ENCODE results near the gene ABCE1.
"Not testable (repeated sequence)": the region's sequence is repeated elsewhere in the genome, so short reads cannot be mapped to it uniquely, and the experiment has no call there.

The ABCE1 gene

DNA sequence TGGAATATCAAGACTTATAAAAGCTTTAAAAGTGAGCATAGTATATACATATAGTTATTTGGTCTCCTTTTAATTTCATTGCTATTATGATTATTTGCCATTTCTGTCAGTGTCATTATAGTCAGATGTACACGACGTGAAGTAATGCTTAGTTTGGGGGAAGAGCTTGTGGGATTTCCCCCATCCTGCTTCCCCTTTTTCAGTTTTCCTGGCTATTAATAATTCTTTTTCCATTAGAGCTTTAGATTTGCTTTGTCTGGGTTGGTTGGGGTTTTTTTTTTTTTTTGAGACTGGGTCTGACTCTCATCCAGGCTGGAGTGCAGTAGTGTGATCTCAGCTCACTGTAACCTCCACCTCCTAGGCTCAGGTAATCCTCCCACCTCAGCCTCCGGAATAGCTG is 5.4 kb downstream of the ABCE1 start:
- DNase-seq, result no peak

DNA sequence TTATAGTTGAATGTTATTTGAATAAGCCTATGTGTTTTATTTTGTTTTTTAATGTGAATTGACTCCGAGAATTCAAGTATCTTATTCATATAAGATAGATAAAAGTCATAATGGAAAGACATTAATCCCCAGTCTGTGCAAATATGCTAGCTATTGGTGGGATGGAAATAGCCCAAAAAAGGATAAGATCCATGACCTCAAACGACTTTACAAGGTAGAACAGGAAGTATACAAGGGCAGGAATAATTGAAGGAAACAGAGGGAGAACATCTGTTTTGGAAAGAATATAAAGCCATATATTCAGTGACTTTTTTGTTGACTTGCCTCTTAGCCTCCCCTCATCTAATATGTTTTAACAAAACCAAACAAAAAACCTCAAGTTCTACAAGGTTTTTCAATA is 9.0 kb downstream of the ABCE1 start:
- DNase-seq, result no peak

DNA sequence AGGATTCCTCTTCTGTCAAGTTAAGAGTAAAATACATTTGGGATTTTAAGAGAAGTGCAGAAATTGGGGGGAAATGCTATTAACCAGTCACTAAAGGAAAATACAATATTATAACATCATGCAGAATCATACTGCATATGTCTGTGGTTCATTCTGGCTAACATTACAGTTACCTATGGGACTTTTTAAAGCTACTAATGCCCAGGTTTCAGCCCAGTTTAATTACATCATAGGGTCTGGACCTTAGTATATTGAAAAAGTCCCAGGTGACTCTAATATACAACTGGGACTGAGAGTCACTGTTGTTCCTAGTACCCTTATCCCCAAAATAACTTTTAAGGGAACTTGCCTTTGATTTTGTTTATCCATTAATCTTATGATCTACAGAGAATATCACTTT is 10.0 kb downstream of the ABCE1 start:
- DNase-seq, result no peak

DNA sequence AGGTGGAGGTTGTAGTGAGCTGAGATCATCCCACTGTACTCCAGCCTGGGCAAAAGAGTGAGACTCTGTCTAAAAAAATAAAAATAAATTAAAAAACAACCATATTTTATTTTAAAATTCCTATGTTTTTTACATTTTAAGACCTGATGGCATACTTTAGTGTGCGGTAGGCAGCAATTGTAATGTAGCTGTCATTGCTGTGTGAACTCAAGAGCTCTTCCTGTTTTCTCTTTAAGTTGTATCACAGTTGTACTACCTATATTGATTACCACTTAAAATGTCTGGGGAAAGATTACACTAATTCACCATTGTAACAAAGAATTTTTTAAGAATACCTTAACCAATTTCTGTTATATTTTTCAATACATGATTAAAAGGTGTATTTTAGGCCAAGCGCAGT is 27.3 kb downstream of the ABCE1 start:
- no peak for DNase-seq

DNA sequence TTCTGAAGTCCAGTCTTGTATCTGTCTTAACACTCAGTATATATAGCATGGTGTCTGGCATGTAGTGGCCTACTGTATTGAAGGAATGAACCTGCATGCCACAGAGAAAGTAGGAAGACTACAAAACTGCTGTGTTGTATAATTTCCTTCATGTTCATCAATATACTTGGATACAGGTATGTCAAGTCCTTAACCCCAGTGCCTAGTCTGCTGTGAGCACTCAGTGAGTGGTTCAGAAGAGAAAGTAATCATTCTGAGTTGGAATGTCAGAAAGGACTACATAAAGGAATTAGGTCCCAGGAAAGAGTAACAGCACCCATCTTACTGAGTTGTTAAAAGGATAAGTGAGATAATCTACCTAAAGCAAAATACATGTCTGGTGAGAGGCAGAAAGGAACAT is 32.0 kb downstream of the ABCE1 start:
- no peak for DNase-seq

DNA sequence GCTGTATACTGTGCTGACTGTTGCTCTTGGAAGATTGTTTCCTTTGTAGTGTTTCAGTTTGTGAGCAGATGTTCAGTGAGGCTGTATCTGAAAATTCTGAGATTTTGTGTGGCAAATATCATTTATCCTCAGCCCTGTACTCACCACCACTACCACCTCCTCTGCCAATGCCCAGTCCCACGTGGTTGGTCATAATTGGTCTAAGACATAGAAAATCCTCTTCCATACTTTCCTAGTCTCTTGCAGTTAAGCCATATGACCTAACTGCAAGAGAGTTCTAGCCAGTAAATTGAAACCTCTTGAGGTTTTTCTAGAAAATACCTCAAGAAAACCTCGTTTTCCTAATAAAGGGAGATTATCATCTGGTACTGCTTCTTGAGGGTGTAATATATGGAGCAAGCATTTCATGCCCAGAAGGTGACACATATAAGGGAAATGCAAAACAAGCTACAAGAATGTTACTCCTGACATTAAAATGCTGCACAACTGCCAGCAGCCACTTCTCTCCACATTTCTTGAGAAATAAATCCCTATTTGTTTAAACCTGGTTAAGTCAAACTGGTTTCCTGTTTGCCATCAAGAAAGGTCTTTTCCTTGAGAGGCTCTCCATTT is 32.8 kb downstream of the ABCE1 start:
- DNase-seq, result no peak

DNA sequence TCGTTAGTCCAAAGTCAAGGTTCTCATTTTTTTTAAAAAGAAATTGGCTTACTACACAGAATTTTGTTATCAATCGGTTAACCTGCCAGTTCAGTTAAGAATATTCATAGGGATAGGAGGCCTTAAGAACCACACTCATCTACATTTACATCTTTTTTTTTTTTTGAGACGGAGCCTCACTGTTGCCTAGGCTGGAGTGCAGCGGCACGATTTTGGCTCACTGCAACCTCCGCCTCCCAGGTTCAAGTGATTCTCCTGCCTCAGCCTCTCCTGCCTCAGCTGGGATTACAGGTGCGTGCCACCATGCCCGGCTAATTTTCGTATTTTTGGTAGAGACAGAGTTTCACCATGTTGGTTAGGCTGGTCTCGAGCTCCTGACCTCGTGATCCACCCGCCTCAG is 33.7 kb downstream of the ABCE1 start:
- DNase-seq, result no peak

DNA sequence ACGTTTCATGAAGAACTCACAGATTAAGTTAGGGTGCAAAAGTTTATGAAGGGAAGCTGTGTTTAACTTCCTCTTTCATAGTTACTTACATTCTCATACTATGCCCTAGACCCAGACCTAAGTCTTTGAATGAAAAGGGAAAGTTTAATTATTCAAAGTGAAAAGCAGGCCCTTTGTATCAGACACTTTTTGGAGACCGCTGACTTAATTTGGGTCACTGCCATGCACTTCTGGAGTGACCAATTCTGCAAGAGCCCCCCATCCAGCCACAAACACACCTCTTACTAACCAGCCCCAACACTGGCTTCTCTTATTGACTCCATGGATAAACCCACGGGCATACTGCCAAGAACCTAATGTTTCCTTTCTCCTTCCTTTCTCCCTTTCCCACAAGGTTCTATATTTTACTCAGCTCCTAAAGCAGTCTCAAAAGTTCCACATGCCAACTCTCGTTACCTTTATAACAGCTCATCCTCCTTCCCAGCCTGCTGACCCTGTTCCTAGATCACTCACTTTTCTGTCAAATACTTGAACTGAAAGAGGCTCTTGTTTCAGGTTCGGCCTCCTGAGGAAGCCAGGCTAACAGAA is 34.5 kb downstream of the ABCE1 start:
- no peak for DNase-seq

DNA sequence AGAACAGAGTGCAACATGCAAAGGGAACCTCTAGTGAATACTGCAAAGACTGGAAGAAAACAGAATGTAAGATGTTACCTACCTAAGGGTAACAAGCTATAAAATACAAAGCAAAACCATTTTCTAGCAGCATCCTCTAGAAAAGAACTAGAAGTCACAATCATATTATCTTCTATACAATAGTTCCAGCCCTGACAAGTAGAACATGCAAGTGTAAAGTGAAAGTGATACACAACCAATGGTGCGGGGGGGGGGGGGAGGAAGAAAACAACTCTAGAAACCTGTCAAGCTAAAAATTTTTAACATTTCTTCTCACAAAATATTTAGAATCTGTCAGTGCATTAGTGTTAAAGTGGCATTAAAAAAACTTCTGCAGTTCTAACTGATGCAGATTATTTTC is 38.1 kb downstream of the ABCE1 start:
- not testable (repeated sequence) for DNase-seq

DNA sequence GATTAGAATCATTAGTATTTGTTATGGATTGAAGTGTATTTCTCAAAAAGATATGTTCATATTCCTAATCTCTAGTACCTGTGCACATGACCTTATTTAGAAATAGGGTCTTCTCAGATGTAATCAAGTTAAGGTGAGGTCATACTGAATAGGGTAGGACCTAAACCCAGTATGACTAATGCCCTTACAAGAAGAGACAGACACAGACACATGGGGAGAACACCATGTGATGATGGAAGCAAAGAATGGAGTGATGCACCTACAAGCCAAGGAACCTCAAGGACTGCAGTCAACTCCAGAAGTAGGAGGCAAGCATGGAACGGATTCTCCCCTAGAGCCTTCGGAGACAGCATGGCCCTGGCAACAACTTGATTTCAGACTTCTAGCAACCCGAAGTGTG is 50.9 kb downstream of the ABCE1 start:
- no peak for DNase-seq

DNA sequence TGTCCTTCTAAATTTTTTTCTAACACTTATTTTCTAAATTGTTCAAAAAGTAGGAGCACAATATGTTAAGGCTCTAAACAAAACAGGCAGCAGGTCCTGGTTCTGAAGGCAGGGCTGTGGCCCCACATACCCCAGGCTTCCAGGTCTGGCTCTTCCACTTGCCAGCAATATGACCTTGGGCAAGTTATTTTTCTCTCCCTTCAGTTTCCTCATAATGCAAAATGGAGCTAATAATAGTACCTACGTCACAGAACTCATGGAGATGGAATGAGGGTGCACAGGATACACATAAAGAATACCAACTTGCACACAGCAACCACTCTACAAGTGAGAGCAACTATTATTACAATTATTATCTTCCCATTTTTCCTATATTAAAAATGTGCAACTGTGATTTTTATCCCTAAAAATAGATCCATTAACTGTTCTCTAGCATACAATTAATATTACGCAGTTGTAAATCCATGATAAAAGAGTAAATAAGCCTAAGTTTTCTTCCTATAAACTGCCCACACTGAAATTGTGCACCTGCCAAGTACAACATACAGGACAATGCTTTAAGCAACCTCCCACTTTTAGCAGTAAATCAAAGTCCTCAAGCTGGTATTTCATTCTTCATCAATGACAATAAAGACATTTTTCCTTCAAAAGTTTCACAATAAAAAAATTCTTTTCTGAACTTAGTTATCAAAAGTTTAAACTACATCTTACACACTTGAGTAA is 55.2 kb downstream of the ABCE1 start:
- no peak for DNase-seq

DNA sequence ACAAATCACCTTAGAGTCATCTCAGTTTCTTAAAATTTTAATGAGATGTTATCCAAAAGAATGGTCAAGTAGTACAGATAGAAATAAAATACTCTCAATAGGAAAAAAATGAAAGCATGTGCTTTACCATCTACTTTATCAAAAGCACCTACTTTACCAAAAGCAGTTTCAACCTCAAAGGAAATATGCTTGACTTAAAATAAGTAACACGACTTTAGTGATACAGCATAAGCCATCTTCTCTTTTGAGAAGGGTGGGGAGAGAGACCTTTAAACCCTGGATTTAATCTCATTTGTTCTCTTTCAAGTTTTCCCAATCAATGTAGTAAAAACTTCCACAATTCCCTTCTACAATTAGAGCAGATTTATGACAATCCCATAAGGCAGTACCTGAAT is 55.8 kb downstream of the ABCE1 start:
- no peak for DNase-seq

DNA sequence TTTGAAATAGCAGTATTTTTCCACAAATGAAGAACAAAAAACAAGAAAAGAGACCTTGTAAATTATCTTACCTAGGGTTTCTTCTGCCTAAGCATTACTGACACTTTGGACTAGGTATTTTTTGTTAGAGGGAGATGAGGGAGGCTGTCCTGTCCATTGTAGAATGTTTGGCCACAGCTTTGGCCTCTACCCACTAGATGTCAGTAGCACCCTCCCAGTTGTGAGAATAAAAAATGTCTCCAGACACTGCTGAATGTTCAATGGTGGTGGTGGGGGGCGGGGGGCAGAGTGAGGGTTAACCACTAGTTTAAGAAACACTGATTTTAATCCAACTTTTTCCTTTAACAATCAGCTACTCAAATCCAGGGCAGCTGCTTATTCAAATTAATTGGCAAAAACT is 56.5 kb downstream of the ABCE1 start:
- DNase-seq, result no peak

DNA sequence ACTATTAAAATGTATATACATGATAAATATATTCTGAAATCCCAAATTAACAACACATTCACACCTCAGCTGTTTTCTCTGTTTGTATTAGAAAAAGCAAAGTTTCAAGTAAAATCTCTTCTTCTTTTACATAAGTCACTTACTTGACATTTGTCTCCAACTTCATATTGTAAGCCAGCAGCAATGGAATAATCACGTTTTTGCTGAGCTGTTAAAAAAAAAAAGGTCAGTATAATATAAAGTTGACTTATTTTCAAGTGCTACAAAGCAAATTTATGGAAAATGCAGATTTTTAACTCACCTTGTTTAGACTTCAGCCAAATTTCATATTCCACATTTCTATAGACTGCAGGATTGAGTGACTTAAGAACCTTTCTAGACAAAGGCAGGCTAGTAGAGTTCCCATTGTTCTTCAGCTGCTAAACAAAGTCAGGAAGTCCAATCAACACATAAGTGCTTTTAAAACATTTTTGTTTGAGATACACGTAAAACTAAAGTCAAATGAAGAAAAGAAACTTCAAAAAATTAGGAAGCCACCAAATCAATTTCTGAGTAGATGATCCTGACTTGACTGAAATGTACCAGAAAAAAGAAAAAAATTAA is 57.3 kb downstream of the ABCE1 start:
- no peak for DNase-seq

DNA sequence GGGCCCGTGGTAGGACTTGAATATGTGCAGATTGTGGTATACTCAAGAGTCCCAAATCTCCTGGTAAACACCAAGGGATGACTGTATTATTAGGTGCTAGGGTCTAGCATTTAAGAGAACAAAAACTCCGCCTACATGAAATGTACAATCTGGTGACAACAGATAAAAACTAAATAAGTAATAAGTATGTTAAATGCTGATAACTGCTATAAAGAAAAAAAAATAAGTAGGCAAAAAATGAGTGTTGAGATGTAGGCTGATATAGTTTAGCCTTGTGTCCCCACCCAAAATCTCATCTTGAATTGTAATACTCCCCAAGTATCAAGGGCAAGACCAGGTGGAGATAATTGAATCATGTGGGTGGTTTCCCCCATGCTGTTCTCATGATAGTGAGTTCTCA is 58.9 kb downstream of the ABCE1 start:
- DNase-seq, result no peak

DNA sequence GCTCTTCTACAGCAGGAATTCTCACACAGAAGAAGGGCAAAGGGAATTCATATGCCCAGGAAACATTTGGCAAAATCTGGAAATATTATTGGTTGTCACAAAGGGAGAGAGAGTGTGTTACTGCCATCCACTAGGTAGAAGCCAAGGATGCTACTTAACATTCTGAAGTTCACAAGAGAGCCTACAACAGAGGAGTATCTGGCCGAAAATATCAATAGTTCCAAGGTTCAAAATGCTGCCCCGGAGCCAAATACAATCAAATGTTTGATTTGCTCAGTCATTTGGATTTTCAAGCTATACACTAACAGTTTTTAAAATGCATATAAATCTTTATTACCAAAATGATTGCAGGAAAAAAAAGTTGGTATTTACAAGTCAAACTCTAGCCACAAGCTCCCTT is 63.4 kb downstream of the ABCE1 start:
- no peak for DNase-seq

DNA sequence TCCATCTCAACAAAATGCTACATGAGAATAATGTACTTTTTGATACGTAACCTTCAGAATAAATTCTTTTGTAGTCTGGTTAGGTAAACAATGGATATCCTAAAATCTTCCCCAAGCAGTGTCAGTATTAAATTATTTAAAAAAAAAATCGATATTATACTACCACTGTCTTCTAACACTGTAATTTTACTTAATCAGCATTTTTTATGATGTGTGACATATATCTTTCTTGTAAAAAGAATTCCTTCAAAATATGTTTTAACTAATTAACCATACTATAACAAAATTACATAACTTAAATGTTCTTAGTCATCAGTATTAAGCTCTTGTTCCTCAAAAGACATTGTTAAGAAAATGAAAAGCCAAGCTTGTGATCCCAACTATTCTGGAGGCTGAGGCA is 69.8 kb downstream of the ABCE1 start:
- DNase-seq, result no peak

DNA sequence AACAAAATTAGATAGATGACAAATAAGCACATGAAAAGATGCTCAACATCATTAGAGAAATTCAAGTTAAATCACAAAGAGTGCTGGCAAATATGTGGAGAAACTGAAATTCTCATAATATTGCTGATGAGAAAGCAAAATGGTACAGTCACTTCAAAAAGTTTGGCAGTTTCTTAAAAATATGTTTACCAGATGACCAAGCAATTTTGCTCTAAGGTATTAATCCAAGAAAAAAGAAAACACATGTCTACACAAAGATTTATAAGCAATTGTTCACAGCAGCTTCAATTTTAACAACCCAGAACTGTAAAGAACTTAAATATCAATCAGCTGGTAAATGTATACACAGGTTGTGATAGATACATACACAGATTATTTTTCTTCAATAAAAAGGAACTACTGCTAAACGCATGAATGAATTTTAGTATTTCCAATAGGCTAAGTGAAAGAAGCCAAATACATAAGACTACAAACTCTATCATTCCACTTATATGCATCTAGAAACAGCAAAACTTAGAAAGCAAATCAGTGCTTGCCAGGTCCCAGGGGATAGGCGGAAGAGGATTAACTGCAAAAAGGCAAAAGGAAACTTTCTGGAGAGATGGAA is 70.6 kb downstream of the ABCE1 start:
- no peak for DNase-seq

DNA sequence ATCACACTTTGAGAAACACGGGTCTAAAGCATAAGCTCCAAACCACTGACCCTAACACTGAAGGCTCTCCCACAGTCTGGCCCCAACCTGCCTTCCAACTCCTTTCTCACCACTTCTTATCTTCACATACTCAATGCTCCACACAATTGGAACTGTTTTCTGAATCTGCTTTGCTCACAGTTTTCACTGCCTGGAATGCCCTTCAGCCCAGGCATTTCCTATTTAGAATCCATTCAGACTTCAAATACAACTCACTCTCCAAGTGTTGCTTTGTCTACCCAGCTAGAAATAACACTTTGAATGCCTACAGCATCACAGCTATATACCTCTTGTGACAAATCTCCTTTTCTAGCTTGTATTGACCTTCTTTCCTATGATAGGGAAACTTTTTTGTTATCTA is 72.1 kb downstream of the ABCE1 start:
- DNase-seq, result no peak

DNA sequence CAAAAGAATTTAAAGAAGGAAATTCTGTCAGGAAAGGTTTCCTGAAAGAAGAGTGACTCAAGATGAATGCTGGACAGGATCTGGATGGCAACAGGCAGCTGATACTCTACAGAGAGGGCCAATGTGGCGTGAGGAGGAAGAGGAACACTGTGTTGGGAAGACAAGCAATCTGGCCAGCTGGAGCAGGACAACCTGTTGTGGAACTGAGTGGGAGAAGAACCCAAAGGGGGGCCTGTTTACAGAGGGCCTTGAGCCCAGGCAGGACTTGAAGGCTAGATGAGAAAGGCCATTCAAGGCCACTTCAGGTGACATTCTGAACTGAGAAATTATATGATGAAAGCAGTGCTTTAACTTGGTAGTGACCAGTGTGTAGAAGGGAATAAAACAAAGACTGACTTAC is 73.8 kb downstream of the ABCE1 start:
- DNase-seq, result no peak

DNA sequence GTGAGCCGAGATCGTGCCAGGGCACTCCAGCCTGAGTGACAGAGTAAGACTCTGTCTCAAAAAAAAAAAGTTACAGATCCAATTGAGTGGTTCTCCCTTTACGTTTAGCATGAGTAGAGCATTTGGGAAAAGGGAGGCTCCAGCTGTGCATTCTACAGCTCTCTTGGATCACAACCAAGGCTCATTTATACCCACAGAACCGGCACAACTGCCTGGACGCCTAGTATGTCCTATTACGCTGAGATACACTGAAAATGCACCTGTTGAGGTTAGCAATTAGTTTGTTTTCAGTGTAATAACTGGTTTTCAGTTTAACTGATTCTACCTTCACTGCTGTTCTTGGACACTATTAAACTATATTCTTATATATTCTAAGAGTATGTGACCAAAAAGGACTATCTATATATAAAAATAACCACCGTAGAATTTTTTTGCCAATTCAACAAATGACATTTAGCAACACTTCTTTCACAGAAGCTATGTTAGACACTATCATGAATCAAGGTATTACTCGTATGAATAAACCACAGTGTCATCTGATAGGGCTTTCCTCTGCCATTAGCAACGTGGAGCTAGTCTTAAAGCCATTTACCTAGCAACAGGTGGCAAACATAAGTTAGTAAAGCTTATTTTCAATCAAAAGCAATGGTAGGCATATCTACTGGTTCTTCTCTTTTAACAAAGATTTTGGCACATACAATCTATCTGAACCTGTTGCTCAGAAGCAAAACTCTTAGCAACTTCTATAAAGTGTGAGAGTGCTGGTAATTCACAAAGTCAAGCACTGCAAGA is 78.7 kb downstream of the ABCE1 start:
- no peak for DNase-seq

DNA sequence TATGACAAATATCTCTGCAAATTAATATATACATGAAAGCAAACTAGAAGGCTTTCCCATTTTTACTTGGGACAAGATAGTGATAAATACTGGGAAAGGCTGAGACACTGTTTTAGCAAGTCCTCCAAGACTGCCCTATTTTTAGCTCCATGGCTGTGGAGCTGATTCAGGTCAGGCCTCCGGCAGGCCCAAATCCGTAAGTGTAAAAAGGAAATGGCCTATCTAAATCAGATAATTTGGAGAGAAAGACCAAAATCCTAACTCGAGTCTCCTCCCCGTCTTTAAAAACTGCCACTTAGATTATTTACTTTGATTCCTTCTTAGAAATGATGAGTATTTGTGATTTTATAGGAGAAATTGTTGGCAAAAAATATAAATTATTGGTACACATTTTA is 79.4 kb downstream of the ABCE1 start:
- DNase-seq, result no peak

DNA sequence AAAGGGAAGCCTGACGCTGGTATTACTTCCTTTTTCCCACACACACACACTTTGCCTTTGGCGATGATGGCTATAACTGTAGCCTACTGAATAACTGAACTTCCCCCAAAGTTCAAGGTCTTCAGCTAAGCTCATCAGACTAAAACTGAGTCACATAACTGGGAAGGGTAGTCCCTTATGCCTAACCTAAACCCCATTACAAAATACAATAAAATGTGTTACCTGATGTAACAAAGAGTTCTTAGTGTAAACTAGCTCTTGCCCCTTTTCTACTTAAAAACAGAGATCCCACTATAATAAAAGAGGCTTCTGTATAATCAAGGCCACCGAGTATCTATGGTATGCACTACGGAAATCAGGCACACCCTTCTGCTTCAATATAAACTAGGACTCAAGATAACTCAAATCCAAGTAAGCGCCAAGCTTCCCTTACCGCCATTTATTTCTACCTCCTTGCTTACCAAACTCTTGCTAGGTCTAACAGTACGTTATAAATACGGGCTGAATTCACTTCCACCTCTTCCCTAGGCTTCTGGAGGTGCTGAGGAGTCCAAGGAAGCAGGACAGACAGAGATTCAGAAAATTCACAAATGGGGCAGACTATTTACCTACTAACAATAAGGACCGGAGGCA is 79.9 kb downstream of the ABCE1 start:
- no peak for DNase-seq
